Measurements from ENCODE around the gene STMND1.
"Not testable (repeated sequence)": the region's sequence is repeated elsewhere in the genome, so short reads cannot be mapped to it uniquely, and the experiment has no call there.

STMND1 gene

DNA sequence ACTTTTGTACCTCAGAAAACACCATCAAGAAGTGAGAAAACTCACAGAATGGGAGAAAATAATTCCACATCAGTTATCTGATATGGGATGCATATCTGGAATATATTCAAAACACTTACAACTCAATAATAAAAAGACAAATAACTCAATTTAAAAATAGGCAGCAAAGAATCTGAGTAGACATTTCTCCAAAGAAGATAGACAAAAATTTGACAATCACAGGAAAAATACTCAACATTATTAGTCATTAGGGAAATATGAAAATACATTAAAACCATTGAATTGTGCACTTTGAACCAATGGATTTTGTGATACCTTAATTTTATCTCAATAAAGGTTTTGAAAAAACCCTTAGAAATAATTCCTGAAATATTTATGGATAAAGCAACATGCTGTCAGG, 36.9 kb upstream of the STMND1 start:
- Histone ChIP-seq H3K9ac (ENCODE audit: low read length) (no peak overlapping the region), H3K79me1 (ENCODE audit: low read length) (no peaks in the 10 kb centered on the region)

DNA sequence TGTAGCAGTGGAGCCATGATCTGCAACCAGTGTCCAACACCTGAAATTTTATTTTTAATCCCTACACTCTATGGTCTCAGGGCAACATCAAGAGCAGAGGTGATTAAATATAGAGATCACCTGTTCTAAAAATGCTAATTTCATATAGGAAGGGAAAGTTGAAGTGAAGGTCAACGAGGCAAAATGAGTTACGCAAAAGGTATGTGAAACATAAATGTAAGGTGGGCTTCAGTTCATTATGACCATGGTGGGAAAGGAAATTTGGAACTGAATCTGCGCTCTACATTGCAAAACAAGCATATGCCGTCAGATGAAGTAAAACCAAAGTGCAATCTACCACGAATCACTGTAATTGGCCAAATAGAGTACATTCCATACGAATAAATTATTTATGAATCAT, 35.2 kb upstream of the STMND1 start:
- Histone ChIP-seq H3K36me3 (ENCODE audit: control insufficient read depth in 1 of 2, insufficient read depth in 2 of 2, low read length in 2 of 2) (no peaks in the 10 kb centered on the region), H2BK5ac (ENCODE audit: low read depth, low read length, poor library complexity) (no peak overlapping the region), H4K12ac (ENCODE audit: low read depth, low read length) (no peak overlapping the region), H3K18ac (ENCODE audit: low read length) (no peak overlapping the region), H3K4ac (ENCODE audit: low read depth, low read length) (no peak overlapping the region), H3K27ac (ENCODE audit: low read depth, low read length) (no peak overlapping the region), H3K9me3 (ENCODE audit: insufficient read depth, low read depth, low read length) (peaks cover 6% of the 10 kb centered on the region), H3K9ac (ENCODE audit: low read length) (no peak overlapping the region), H2AK5ac (ENCODE audit: low read length) (no peak overlapping the region), H4K8ac (ENCODE audit: low read depth, low read length) (no peak overlapping the region), H3K79me1 (ENCODE audit: low read length) (no peaks in the 10 kb centered on the region), H3K4me2 (ENCODE audit: low read length) (no peak overlapping the region), H2AFZ (ENCODE audit: insufficient read depth, low read length, poor library complexity) (no peak overlapping the region), H3K14ac (ENCODE audit: low read length) (no peak overlapping the region), H3K27me3 (ENCODE audit: insufficient read depth, low read length) (no peaks in the 10 kb centered on the region), H3K4me3 (ENCODE audit: low read depth, low read length) (no peak overlapping the region), H2BK120ac (ENCODE audit: insufficient read depth, low read length, poor library complexity) (no peak overlapping the region), H3K79me2 (ENCODE audit: control insufficient read depth, insufficient read depth, low read length, poor library complexity) (no peaks in the 10 kb centered on the region), H3K4me1 (ENCODE audit: control insufficient read depth in 1 of 2, insufficient read depth in 2 of 2, low read length in 2 of 2) (no peaks in the 10 kb centered on the region), H2BK12ac (ENCODE audit: low read length) (no peak overlapping the region), H3K23ac (ENCODE audit: low read length) (no peak overlapping the region), H4K91ac (ENCODE audit: low read depth, low read length) (no peak overlapping the region)
- DNase-seq, result no peak
- no CpG with 5 or more reads among the region's 6 CpGs for WGBS (ENCODE audit: extremely low coverage, insufficient coverage, insufficient read length)

More for the DNA sequence above, 36.9 kb upstream of the STMND1 start:
- H3K23ac ChIP-seq (ENCODE audit: low read length), result no peak overlapping the region
- no peak overlapping the region for H3K27ac ChIP-seq (ENCODE audit: low read depth, low read length)
- H2BK12ac ChIP-seq (ENCODE audit: low read length), result no peak overlapping the region
- H3K4ac ChIP-seq (ENCODE audit: low read depth, low read length), result no peak overlapping the region
- no peaks in the 10 kb centered on the region for H3K79me2 ChIP-seq (ENCODE audit: control insufficient read depth, insufficient read depth, low read length, poor library complexity)
- H2AFZ ChIP-seq (ENCODE audit: insufficient read depth, low read length, poor library complexity), result no peak overlapping the region
- no peak overlapping the region for H2BK5ac ChIP-seq (ENCODE audit: low read depth, low read length, poor library complexity)
- no peak overlapping the region for H3K18ac ChIP-seq (ENCODE audit: low read length)
- H2AK5ac ChIP-seq (ENCODE audit: low read length), result no peak overlapping the region
- H3K4me3 ChIP-seq (ENCODE audit: low read depth, low read length), result no peak overlapping the region
- no peak overlapping the region for H4K8ac ChIP-seq (ENCODE audit: low read depth, low read length)
- H3K36me3 ChIP-seq (ENCODE audit: control insufficient read depth in 1 of 2, insufficient read depth in 2 of 2, low read length in 2 of 2), result no peaks in the 10 kb centered on the region
- H3K4me2 ChIP-seq (ENCODE audit: low read length), result no peak overlapping the region
- H3K27me3 ChIP-seq (ENCODE audit: insufficient read depth, low read length), result no peaks in the 10 kb centered on the region
- H4K91ac ChIP-seq (ENCODE audit: low read depth, low read length), result no peak overlapping the region
- H3K9me3 ChIP-seq (ENCODE audit: insufficient read depth, low read depth, low read length), result peaks cover 4% of the 10 kb centered on the region
- no peaks in the 10 kb centered on the region for H3K4me1 ChIP-seq (ENCODE audit: control insufficient read depth in 1 of 2, insufficient read depth in 2 of 2, low read length in 2 of 2)
- H4K12ac ChIP-seq (ENCODE audit: low read depth, low read length), result no peak overlapping the region
- no peak overlapping the region for H2BK120ac ChIP-seq (ENCODE audit: insufficient read depth, low read length, poor library complexity)
- DNase-seq, result no peak
- H3K14ac ChIP-seq (ENCODE audit: low read length), result no peak overlapping the region

- H3K4me3 ChIP-seq (ENCODE audit: low read depth, low read length); H3K4me1 ChIP-seq (ENCODE audit: control insufficient read depth in 1 of 2, insufficient read depth in 2 of 2, low read length in 2 of 2); H4K91ac ChIP-seq (ENCODE audit: low read depth, low read length); H3K18ac ChIP-seq (ENCODE audit: low read length); H3K9me3 ChIP-seq (ENCODE audit: insufficient read depth, low read depth, low read length); H4K8ac ChIP-seq (ENCODE audit: low read depth, low read length); H3K79me1 ChIP-seq (ENCODE audit: low read length); H2BK12ac ChIP-seq (ENCODE audit: low read length); H3K9ac ChIP-seq (ENCODE audit: low read length); H4K12ac ChIP-seq (ENCODE audit: low read depth, low read length); DNase-seq; H3K4me2 ChIP-seq (ENCODE audit: low read length); H3K79me2 ChIP-seq (ENCODE audit: control insufficient read depth, insufficient read depth, low read length, poor library complexity); H2BK120ac ChIP-seq (ENCODE audit: insufficient read depth, low read length, poor library complexity); H2AK5ac ChIP-seq (ENCODE audit: low read length); H3K36me3 ChIP-seq (ENCODE audit: control insufficient read depth in 1 of 2, insufficient read depth in 2 of 2, low read length in 2 of 2); H3K27ac ChIP-seq (ENCODE audit: low read depth, low read length); H3K14ac ChIP-seq (ENCODE audit: low read length); H3K4ac ChIP-seq (ENCODE audit: low read depth, low read length); H2AFZ ChIP-seq (ENCODE audit: insufficient read depth, low read length, poor library complexity); H2BK5ac ChIP-seq (ENCODE audit: low read depth, low read length, poor library complexity); H3K27me3 ChIP-seq (ENCODE audit: insufficient read depth, low read length); H3K23ac ChIP-seq (ENCODE audit: low read length): not testable (repeated sequence)
Measured at GRCh38 chr6:17068972-17069371, 32.9 kb upstream of the STMND1 start.

DNA sequence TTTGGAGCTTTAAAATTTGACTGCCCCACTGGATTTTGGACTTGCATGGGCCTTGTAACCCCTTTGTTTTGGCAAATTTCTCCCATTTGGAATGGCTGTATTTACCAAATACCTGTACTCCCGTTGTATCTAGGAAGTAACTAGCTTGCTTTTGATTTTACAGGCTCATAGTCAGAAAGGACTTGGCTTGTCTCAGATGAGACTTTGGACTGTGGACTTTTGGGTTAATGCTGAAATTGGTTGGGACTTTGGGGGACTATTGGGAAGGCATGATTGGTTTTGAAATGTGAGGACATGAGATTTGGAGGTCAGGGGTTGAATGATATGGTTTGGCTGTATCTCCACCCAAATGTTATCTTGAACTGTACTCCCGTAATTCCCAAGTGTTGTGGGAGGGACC, 31.4 kb upstream of the STMND1 start:
- not testable (repeated sequence) for H3K4me1 ChIP-seq (ENCODE audit: control insufficient read depth in 1 of 2, insufficient read depth in 2 of 2, low read length in 2 of 2); DNase-seq; H3K4ac ChIP-seq (ENCODE audit: low read depth, low read length); H4K12ac ChIP-seq (ENCODE audit: low read depth, low read length); H3K27ac ChIP-seq (ENCODE audit: low read depth, low read length); H2BK120ac ChIP-seq (ENCODE audit: insufficient read depth, low read length, poor library complexity); H3K79me1 ChIP-seq (ENCODE audit: low read length); H3K9me3 ChIP-seq (ENCODE audit: insufficient read depth, low read depth, low read length); H2AFZ ChIP-seq (ENCODE audit: insufficient read depth, low read length, poor library complexity); H2BK12ac ChIP-seq (ENCODE audit: low read length); H3K9ac ChIP-seq (ENCODE audit: low read length); H3K36me3 ChIP-seq (ENCODE audit: control insufficient read depth in 1 of 2, insufficient read depth in 2 of 2, low read length in 2 of 2); H3K4me2 ChIP-seq (ENCODE audit: low read length); H2BK5ac ChIP-seq (ENCODE audit: low read depth, low read length, poor library complexity); H3K18ac ChIP-seq (ENCODE audit: low read length); H3K14ac ChIP-seq (ENCODE audit: low read length); H4K91ac ChIP-seq (ENCODE audit: low read depth, low read length); H4K8ac ChIP-seq (ENCODE audit: low read depth, low read length); H3K23ac ChIP-seq (ENCODE audit: low read length); H3K4me3 ChIP-seq (ENCODE audit: low read depth, low read length); H3K79me2 ChIP-seq (ENCODE audit: control insufficient read depth, insufficient read depth, low read length, poor library complexity); H3K27me3 ChIP-seq (ENCODE audit: insufficient read depth, low read length); H2AK5ac ChIP-seq (ENCODE audit: low read length)
- WGBS (ENCODE audit: extremely low coverage, insufficient coverage, insufficient read length), result no CpG with 5 or more reads among the region's 2 CpGs

GRCh38 chr6:17073596-17073995, 28.3 kb upstream of the STMND1 start:
- not testable (repeated sequence) for H4K8ac ChIP-seq (ENCODE audit: low read depth, low read length); H2AFZ ChIP-seq (ENCODE audit: insufficient read depth, low read length, poor library complexity); H3K18ac ChIP-seq (ENCODE audit: low read length); H3K27me3 ChIP-seq (ENCODE audit: insufficient read depth, low read length); H3K4ac ChIP-seq (ENCODE audit: low read depth, low read length); H4K91ac ChIP-seq (ENCODE audit: low read depth, low read length); H3K4me3 ChIP-seq (ENCODE audit: low read depth, low read length); H2AK5ac ChIP-seq (ENCODE audit: low read length); H2BK120ac ChIP-seq (ENCODE audit: insufficient read depth, low read length, poor library complexity); H3K36me3 ChIP-seq (ENCODE audit: control insufficient read depth in 1 of 2, insufficient read depth in 2 of 2, low read length in 2 of 2); H2BK12ac ChIP-seq (ENCODE audit: low read length); H3K9ac ChIP-seq (ENCODE audit: low read length); H3K79me1 ChIP-seq (ENCODE audit: low read length); H3K4me2 ChIP-seq (ENCODE audit: low read length); H3K27ac ChIP-seq (ENCODE audit: low read depth, low read length); H3K23ac ChIP-seq (ENCODE audit: low read length); DNase-seq; H3K9me3 ChIP-seq (ENCODE audit: insufficient read depth, low read depth, low read length); H3K4me1 ChIP-seq (ENCODE audit: control insufficient read depth in 1 of 2, insufficient read depth in 2 of 2, low read length in 2 of 2); H4K12ac ChIP-seq (ENCODE audit: low read depth, low read length); H3K79me2 ChIP-seq (ENCODE audit: control insufficient read depth, insufficient read depth, low read length, poor library complexity); H3K14ac ChIP-seq (ENCODE audit: low read length); H2BK5ac ChIP-seq (ENCODE audit: low read depth, low read length, poor library complexity)
- WGBS (ENCODE audit: extremely low coverage, insufficient coverage, insufficient read length), result no CpG with 5 or more reads among the region's 2 CpGs
